Loucy (cell line): ENCODE results near the gene MED13.

Source experiments
- CTCF ChIP-seq: fragments of 200-600 bp; sonication (generic); conservative IDR thresholded peaks from 2 replicates; pipeline ENCODE4 v1.5.1; 2014; ENCODE audit warnings: mild to moderate bottlenecking, antibody characterized with exemption, low read length
- EZH2phosphoT487 ChIP-seq: fragments of 200-600 bp; IDR thresholded peaks from 2 replicates; pipeline ENCODE4 v1.6.1; 2018; ENCODE audit warnings: antibody characterized with exemption, mild to moderate bottlenecking, moderate library complexity, borderline replicate concordance

GRCh38 chr17:62086737-62087136 lies 21.7 kb upstream of the MED13 start:
- TF ChIP-seq CTCF (no peak), EZH2phosphoT487 (no peak)
